H1 (cell line): ENCODE measurements around the gene RAP2C. TPM values are rescaled to one million over a fixed set of nuclear protein-coding genes. Genes with fewer than 3 reads are reported as not detected.

Experiments
- CTCF ChIA-PET: fragments of 300-600 bp; sonication (Branson Sonifier 250); formaldehyde crosslinking; loops from one replicate; lab custom pipeline; 2021; ENCODE audit not compliant: partially characterized antibody; lab: Charles Lee
- POLR2A ChIA-PET: fragments of 300-600 bp; sonication (Branson Sonifier 250); formaldehyde crosslinking; loops from one replicate; lab custom pipeline; 2021; ENCODE audit warnings: inconsistent platforms; ENCODE audit not compliant: partially characterized antibody; lab: Charles Lee
- DNase-seq, 2 experiments: peaks; one replicate each; pipeline versions ENCODE4 v3.0.0 to v3.0.0-alpha.2; 2010 to 2022; ENCODE audit warnings: low spot score in 2 of 2, low read depth in 1 of 2, mixed read lengths in 1 of 2
- FAIRE-seq: peaks from 2 replicates; lab custom pipeline; 2011; peaks lifted over from hg19 to GRCh38; lab: Jason Lieb, UNC
- H2AFZ ChIP-seq: 2 replicates; pipeline ENCODE4 v1.8.1; 2012; ENCODE audit warnings: low read length, inconsistent platforms
- H2AK5ac ChIP-seq: 2 replicates; pipeline ENCODE4 v1.6.1; 2013; ENCODE audit warnings: low read depth, low read length
- H2BK120ac ChIP-seq: replicated peaks from 2 replicates; pipeline ENCODE3; 2013; ENCODE audit warnings: low read depth, low read length, inconsistent platforms
- H2BK12ac ChIP-seq: 2 replicates; pipeline ENCODE4 v1.6.1; 2013; ENCODE audit warnings: low read depth, low read length
- H2BK15ac ChIP-seq: 2 replicates; pipeline ENCODE4 v1.6.1; 2013; ENCODE audit warnings: low read length
- H2BK20ac ChIP-seq: 2 replicates; pipeline ENCODE4 v1.6.1; 2013; ENCODE audit warnings: low read length
- H2BK5ac ChIP-seq: 2 replicates; pipeline ENCODE4 v1.6.1; 2013; ENCODE audit warnings: low read depth, low read length
- H3K14ac ChIP-seq: 2 replicates; pipeline ENCODE4 v1.6.1; 2013; ENCODE audit warnings: inconsistent platforms; ENCODE audit not compliant: insufficient read length
- H3K18ac ChIP-seq: 2 replicates; pipeline ENCODE4 v1.6.1; 2013; ENCODE audit warnings: low read length; ENCODE audit errors: extremely low read depth
- H3K23ac ChIP-seq: 2 replicates; pipeline ENCODE4 v1.6.1; 2013; ENCODE audit warnings: inconsistent platforms; ENCODE audit not compliant: insufficient read length
- H3K23me2 ChIP-seq: 2 replicates; pipeline ENCODE4 v1.6.1; 2013; ENCODE audit warnings: low read depth, low read length
- H3K27ac ChIP-seq: 2 replicates; pipeline ENCODE4 v1.6.1; 2011; ENCODE audit warnings: low read depth, low read length, inconsistent platforms
- H3K27me3 ChIP-seq, 4 experiments: replicated peaks in 1 of 4; 1 replicate in 1 of 4; 2 replicates in 3 of 4; pipeline versions ENCODE4 v1.6.1 to v1.8.1; 2011 to 2013; ENCODE audit warnings: low read length in 3 of 4, mild to moderate bottlenecking in 3 of 4, inconsistent platforms in 2 of 4, mixed read lengths in 2 of 4, moderate library complexity in 1 of 4; ENCODE audit not compliant: control insufficient read depth in 3 of 4, insufficient read depth in 3 of 4; ENCODE audit errors: extremely low read depth in 1 of 4
- H3K36me3 ChIP-seq, 4 experiments: 2 replicates each; pipeline versions ENCODE4 v1.6.1 to v1.8.1; 2011 to 2013; ENCODE audit warnings: mild to moderate bottlenecking in 4 of 4, low read length in 3 of 4, moderate library complexity in 2 of 4, control low read depth in 1 of 4, inconsistent platforms in 1 of 4; ENCODE audit not compliant: insufficient read depth in 4 of 4, control insufficient read depth in 2 of 4
- H3K4ac ChIP-seq: replicated peaks from 2 replicates; pipeline ENCODE3; 2013; ENCODE audit warnings: low read length, low read depth, mixed read lengths, inconsistent platforms; ENCODE audit not compliant: insufficient read length
- H3K4me1 ChIP-seq, 4 experiments: replicated peaks in 1 of 4; 1 replicate in 1 of 4; 2 replicates in 3 of 4; pipeline versions ENCODE4 v1.6.1 to v1.8.1; 2011 to 2013; ENCODE audit warnings: low read length in 3 of 4, inconsistent platforms in 2 of 4, mixed read lengths in 1 of 4; ENCODE audit not compliant: insufficient read depth in 4 of 4, control insufficient read depth in 3 of 4
- H3K4me2 ChIP-seq, 2 experiments: 2 replicates each; pipeline versions ENCODE4 v1.6.1 to v1.8.1; 2011 to 2013; ENCODE audit warnings: low read depth in 2 of 2, low read length in 2 of 2, control low read depth in 1 of 2, inconsistent platforms in 1 of 2, mild to moderate bottlenecking in 1 of 2; ENCODE audit not compliant: insufficient read depth in 1 of 2
- H3K4me3 ChIP-seq, 4 experiments: fragments of 200-600, 300-600 bp in 1 of 4; sonication (generic), shearing (Covaris generic), sonication (Bioruptor Twin) in 1 of 4; 2 replicates each; pipeline versions ENCODE4 v1.5.1 to v1.8.1; 2011 to 2016; ENCODE audit warnings: low read length in 4 of 4, low read depth in 3 of 4, control low read depth in 2 of 4, inconsistent platforms in 2 of 4, mild to moderate bottlenecking in 2 of 4, mixed read lengths in 1 of 4, moderate library complexity in 1 of 4; ENCODE audit not compliant: insufficient read depth in 2 of 4; ENCODE audit errors: extremely low read depth in 1 of 4
- H3K56ac ChIP-seq: replicated peaks from 2 replicates; pipeline ENCODE3; 2013; ENCODE audit warnings: low read depth, mild to moderate bottlenecking, mixed read lengths, low read length, inconsistent platforms; ENCODE audit not compliant: insufficient read length
- H3K79me1 ChIP-seq: 2 replicates; pipeline ENCODE4 v1.6.1; 2013; ENCODE audit warnings: low read depth, low read length, control low read depth
- H3K79me2 ChIP-seq, 2 experiments: 2 replicates each; pipeline versions ENCODE4 v1.6.1 to v1.8.1; 2012 to 2013; ENCODE audit warnings: low read length in 2 of 2, mild to moderate bottlenecking in 2 of 2, inconsistent platforms in 1 of 2; ENCODE audit not compliant: insufficient read depth in 2 of 2, control insufficient read depth in 1 of 2
- H3K9ac ChIP-seq, 4 experiments: replicated peaks in 1 of 4; 1 replicate in 1 of 4; 2 replicates in 3 of 4; pipeline versions ENCODE4 v1.6.1 to v1.8.1; 2011 to 2013; ENCODE audit warnings: low read depth in 3 of 4, low read length in 3 of 4, control low read depth in 2 of 4, mild to moderate bottlenecking in 2 of 4, moderate library complexity in 2 of 4, inconsistent platforms in 1 of 4; ENCODE audit errors: extremely low read depth in 1 of 4
- H3K9me3 ChIP-seq, 2 experiments: 2 replicates each; pipeline versions ENCODE4 v1.6.1 to v1.8.1; 2012 to 2013; ENCODE audit warnings: mild to moderate bottlenecking in 2 of 2, moderate library complexity in 2 of 2, control low read depth in 1 of 2, inconsistent platforms in 1 of 2, low read depth in 1 of 2, low read length in 1 of 2, mixed read lengths in 1 of 2; ENCODE audit not compliant: insufficient read depth in 2 of 2
- H4K20me1 ChIP-seq, 2 experiments: replicated peaks in 1 of 2; 2 replicates each; pipeline versions ENCODE3 to v1.8.1; 2011 to 2013; ENCODE audit warnings: inconsistent platforms in 2 of 2, low read length in 2 of 2, mild to moderate bottlenecking in 1 of 2; ENCODE audit not compliant: insufficient read depth in 2 of 2, control insufficient read depth in 1 of 2
- H4K5ac ChIP-seq: 2 replicates; pipeline ENCODE4 v1.6.1; 2013; ENCODE audit warnings: low read length, low read depth, mixed read lengths, inconsistent platforms; ENCODE audit not compliant: insufficient read length
- H4K8ac ChIP-seq: 2 replicates; pipeline ENCODE4 v1.8.0; 2013; ENCODE audit warnings: mild to moderate bottlenecking, moderate library complexity, low read length, inconsistent platforms; ENCODE audit not compliant: insufficient read depth; ENCODE audit errors: extremely low read depth
- H4K91ac ChIP-seq: replicated peaks from 2 replicates; pipeline ENCODE3; 2013; ENCODE audit warnings: low read length, mixed read lengths, inconsistent platforms; ENCODE audit not compliant: insufficient read length
- BCL11A ChIP-seq, 2 experiments: IDR thresholded peaks; one replicate each; pipeline ENCODE4 v1.6.1; 2011; ENCODE audit warnings: low read depth in 2 of 2, low read length in 2 of 2, mild to moderate bottlenecking in 2 of 2
- CEBPB ChIP-seq: IDR thresholded peaks from 2 replicates; pipeline ENCODE4 v1.6.1; 2012; ENCODE audit warnings: low read depth, low read length
- CREB1 ChIP-seq: IDR thresholded peaks from 2 replicates; pipeline ENCODE4 v1.6.1; 2012; ENCODE audit warnings: inconsistent platforms
- POLR2A ChIP-seq, 2 experiments: IDR thresholded peaks; 1 replicate in 1 of 2; 2 replicates in 1 of 2; pipeline ENCODE4 v1.6.1; 2011; ENCODE audit warnings: low read depth in 2 of 2, low read length in 2 of 2, mild to moderate bottlenecking in 2 of 2; ENCODE audit errors: control extremely low read depth in 1 of 2
- POU5F1 ChIP-seq: IDR thresholded peaks from 2 replicates; pipeline ENCODE4 v1.6.1; 2011; ENCODE audit warnings: low read depth, mild to moderate bottlenecking, low read length, moderate library complexity
- RFX5 ChIP-seq: IDR thresholded peaks from 2 replicates; pipeline ENCODE4 v1.6.1; 2011; ENCODE audit warnings: low read depth, low read length, improper control_type of control experiment, borderline replicate concordance
- SIRT6 ChIP-seq: IDR thresholded peaks from one replicate; pipeline ENCODE4 v1.7.1; 2012; ENCODE audit warnings: low read length, inconsistent platforms
- SIX5 ChIP-seq: IDR thresholded peaks from 2 replicates; pipeline ENCODE4 v1.6.1; 2011; ENCODE audit warnings: mild to moderate bottlenecking, low read depth, low read length
- TEAD4 ChIP-seq: IDR thresholded peaks from 2 replicates; pipeline ENCODE4 v1.6.1; 2012; ENCODE audit warnings: low read depth, low read length, inconsistent platforms, mixed read lengths
- ZNF274 ChIP-seq: IDR thresholded peaks from 2 replicates; pipeline ENCODE4 v1.7.0; 2012; ENCODE audit warnings: low read length, borderline replicate concordance; ENCODE audit errors: extremely low read depth
- WGBS, 2 experiments: shearing (Covaris generic) in 1 of 2; methylation state at CpG; one replicate each; pipeline versions ENCODE4 v1.1.6 to v1.1.7; 2013 to 2015; ENCODE audit warnings: low lambda C conversion rate in 2 of 2, mixed read lengths in 2 of 2, inconsistent platforms in 1 of 2, low coverage in 1 of 2, missing lambda C conversion rate in 1 of 2; ENCODE audit not compliant: insufficient replicate concordance in 2 of 2, insufficient coverage in 1 of 2, insufficient read length in 1 of 2; ENCODE audit errors: extremely low coverage in 1 of 2, missing lambda C conversion rate in 1 of 2; 5-methylcytosine and 5-hydroxymethylcytosine counted together
- polyA plus RNA-seq, 7 experiments: library from polyadenylated mRNA; depleted of rRNA in 3 of 7; stranded (reverse) in 5 of 7; unstranded in 2 of 7; fragments of >200 nt in 5 of 7; fragments of 200-250 nt in 2 of 7; gene quantifications; 1 replicate in 5 of 7; 2 replicates in 1 of 7; 4 replicates in 1 of 7; pipeline versions ENCODE4 v1.2.1 to v1.2.3, GENCODE V29; 2011 to 2013; ENCODE audit warnings: missing spikeins in 2 of 7, mixed read lengths in 2 of 7
- total RNA-seq: library from RNA; stranded (reverse); fragmentation: NEBNext Ultra II Directional; extraction: Animal tissue kit (Norgen Biotek cat#: 25700); gene quantifications from 2 replicates; pipeline ENCODE4 v1.2.1, GENCODE V29; 2021

RAP2C gene
- total and polyA plus RNA-seq, 2 of the 8 experiments (the other 6 are each of a cell fraction or from before 2014, with no cell fraction given): 4.7 to 20.5 TPM

DNA sequence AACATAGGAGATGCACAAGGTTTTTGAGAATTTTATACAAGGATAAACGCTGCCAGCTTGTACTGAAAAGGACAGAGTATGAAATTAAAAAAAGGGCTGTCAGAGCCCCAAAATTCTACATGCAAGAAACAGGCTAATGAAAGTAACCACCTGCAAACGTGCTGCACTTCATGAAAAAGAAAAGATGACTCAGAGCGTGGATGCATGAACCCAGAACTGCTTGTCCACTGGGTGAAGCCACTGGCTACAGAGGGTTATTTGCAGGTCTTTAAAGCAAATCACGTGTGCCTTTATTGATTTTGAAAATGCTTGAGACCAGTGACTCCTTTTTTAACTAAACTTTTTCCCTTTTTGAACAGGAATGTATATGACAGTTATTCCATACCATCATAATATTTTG is 66.1 kb downstream of the RAP2C start:
- Histone ChIP-seq H4K91ac (no peak overlapping the region), H3K4me1 (no peaks in the 10 kb centered on the region), H3K4me2 (no peak overlapping the region), H3K4ac (no peak overlapping the region), H3K27ac (no peak overlapping the region), H3K4me3 (no peak overlapping the region), H2AFZ (no peak overlapping the region), H3K27me3 (no peaks in the 10 kb centered on the region), H3K9ac (no peak overlapping the region), H3K79me2 (no peaks in the 10 kb centered on the region), H3K79me1 (no peaks in the 10 kb centered on the region), H2BK15ac (no peak overlapping the region), H4K20me1 (no peaks in the 10 kb centered on the region), H3K23ac (no peak overlapping the region), H3K18ac (no peak overlapping the region), H2BK12ac (no peak overlapping the region), H3K23me2 (no peaks in the 10 kb centered on the region), H2BK20ac (no peak overlapping the region), H3K14ac (no peak overlapping the region), H2BK120ac (no peak overlapping the region), H2BK5ac (no peak overlapping the region), H3K56ac (no peak overlapping the region), H4K8ac (no peak overlapping the region), H3K36me3 (no peaks in the 10 kb centered on the region), H4K5ac (no peak overlapping the region), H3K9me3 (no peaks in the 10 kb centered on the region)
- FAIRE-seq (no peak), DNase-seq (no peak)
- 90% methylated on average over 3 of the region's 4 CpGs; no CpG with 5 or more reads in 1 of the 2 experiments for WGBS, 2 experiments
- ChIA-PET CTCF (no interaction called here), POLR2A (no interaction called here)
- TF ChIP-seq ZNF274: no peak
- TF ChIP-seq CEBPB: no peak
- no peak for TF ChIP-seq POLR2A (IDR thresholded peaks at IDR 0.05; ENCODE audit: control extremely low read depth in 1 of 2, low read depth in 2 of 2, low read length in 2 of 2)
- TF ChIP-seq CREB1: no peak
- TF ChIP-seq RFX5: no peak
- no peak for TF ChIP-seq SIRT6
- no peak for TF ChIP-seq BCL11A (IDR thresholded peaks at IDR 0.05; ENCODE audit: low read depth in 2 of 2, low read length in 2 of 2)
- TF ChIP-seq SIX5: no peak
- no peak for TF ChIP-seq POU5F1
- TF ChIP-seq TEAD4: no peak
- TF ChIP-seq, all 59 proteins: peak for 0
- no peak overlapping the region for H2AK5ac ChIP-seq
